ENCODE measurements around the gene SLC29A2. TPM values are rescaled to one million over a fixed set of nuclear protein-coding genes. Genes with fewer than 3 reads are reported as not detected.

The SLC29A2 gene
- total and polyA plus RNA-seq, 12 donors: 7.8 to 50.6 (median 9.8) TPM

DNA sequence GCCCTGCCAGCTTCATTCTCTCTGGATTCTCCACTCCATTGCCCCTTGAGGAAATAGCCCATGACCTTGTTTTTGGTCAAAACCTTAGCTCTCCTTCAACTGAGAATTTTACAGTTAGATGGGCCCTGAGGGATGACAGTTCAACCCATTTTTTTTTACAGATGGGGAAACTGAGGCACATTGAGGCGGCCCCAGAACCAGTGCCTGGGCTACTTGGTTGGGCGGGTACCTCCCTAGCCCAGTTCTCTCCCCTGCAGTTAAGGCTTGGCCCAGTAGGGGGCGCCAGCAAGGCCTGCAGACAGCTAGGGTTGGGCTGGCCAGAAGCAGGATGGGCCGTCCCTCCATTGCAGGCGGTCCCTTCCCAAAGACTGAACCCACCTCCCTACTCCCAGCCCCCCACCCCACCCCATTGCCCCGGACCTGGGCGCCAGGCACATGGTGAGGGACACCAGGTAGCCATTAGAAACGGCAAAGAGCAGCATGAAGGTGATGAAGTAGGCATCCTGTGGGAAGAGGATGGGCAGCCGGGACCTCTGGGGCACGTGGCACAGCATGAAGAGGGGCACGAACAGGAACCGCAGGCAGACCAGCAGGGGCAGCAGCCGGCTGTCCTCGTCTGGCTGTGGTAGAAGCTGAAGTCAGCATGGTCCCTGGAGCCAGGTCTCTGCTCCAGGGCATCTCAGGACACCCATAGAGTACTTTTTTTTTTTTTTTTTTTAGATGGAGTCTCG, 7.6 kb downstream of the SLC29A2 start:
- WGBS, 2 donors: 68 to 72% methylated on average over 15 of the region's 15 CpGs
- H3K36me3 ChIP-seq: peaks cover 0 to 4% (median 0%) of the 10 kb centered on the region in 9 donors

DNA sequence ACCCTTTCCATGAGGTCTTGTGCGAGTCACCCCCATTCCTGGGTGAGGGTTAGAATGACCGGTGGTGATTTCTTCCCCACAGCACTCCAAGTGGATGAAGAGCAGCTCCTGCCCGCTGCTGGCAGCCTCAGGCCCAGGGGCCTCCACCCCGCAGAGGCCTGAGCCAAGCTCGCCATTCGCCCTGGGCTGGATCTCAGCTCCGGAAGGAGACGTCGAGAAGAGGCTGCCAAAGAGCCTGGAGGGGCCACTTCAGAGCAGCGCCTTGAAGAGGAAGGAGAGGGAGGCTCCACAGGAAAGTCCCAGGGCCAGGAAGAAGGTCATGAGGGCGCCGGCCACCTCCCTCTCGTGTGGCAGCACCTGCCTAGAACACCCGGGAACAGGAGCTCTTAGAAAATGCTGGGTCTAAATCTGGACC, 8.4 kb downstream of the SLC29A2 start:
- peak; percentile 5 to 80 (median 57) for ATAC-seq
- TF ChIP-seq, protein P1, sequence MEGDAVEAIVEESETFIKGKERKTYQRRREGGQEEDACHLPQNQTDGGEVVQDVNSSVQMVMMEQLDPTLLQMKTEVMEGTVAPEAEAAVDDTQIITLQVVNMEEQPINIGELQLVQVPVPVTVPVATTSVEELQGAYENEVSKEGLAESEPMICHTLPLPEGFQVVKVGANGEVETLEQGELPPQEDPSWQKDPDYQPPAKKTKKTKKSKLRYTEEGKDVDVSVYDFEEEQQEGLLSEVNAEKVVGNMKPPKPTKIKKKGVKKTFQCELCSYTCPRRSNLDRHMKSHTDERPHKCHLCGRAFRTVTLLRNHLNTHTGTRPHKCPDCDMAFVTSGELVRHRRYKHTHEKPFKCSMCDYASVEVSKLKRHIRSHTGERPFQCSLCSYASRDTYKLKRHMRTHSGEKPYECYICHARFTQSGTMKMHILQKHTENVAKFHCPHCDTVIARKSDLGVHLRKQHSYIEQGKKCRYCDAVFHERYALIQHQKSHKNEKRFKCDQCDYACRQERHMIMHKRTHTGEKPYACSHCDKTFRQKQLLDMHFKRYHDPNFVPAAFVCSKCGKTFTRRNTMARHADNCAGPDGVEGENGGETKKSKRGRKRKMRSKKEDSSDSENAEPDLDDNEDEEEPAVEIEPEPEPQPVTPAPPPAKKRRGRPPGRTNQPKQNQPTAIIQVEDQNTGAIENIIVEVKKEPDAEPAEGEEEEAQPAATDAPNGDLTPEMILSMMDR (IDR thresholded peaks at IDR 0.05): no peak
- Histone ChIP-seq H3K9me3 (no peaks in the 10 kb centered on the region), H3K36me3 (peaks cover 0 to 8% (median 0%) of the 10 kb centered on the region in 9 donors), H3K27me3 (no peaks in the 10 kb centered on the region), H3K4me3 (no peak overlapping the region), H3K27ac (peak overlapping the region in 4 of 10 donors; percentile 19 to 54 (median 46)), H3K4me1 (peaks cover 0 to 15% (median 4%) of the 10 kb centered on the region in 9 donors)
- DNase-seq: peak; percentile 23 to 32
- intact Hi-C loops (cut with DNase I): no loop called here
- 59 to 72% methylated on average over 14 of the region's 14 CpGs for WGBS, 2 donors

More for the DNA sequence above, 7.6 kb downstream of the SLC29A2 start:
- TF ChIP-seq, protein P1 (IDR thresholded peaks at IDR 0.05): peak in 8 of 9 donors; percentile 31 to 72 (median 56)
- H3K9me3 ChIP-seq: no peaks in the 10 kb centered on the region
- no peak overlapping the region for H3K4me3 ChIP-seq
- intact Hi-C loops (cut with DNase I): no loop called here
- peak overlapping the region in 4 of 10 donors; percentile 19 to 54 (median 46) for H3K27ac ChIP-seq
- no peaks in the 10 kb centered on the region for H3K27me3 ChIP-seq
- DNase-seq (peak in 1 of 2 donors; percentile 46), ATAC-seq (peak in 2 of 8 donors; percentile 13 to 17)
- H3K4me1 ChIP-seq: peaks cover 0 to 15% (median 4%) of the 10 kb centered on the region in 9 donors

DNA sequence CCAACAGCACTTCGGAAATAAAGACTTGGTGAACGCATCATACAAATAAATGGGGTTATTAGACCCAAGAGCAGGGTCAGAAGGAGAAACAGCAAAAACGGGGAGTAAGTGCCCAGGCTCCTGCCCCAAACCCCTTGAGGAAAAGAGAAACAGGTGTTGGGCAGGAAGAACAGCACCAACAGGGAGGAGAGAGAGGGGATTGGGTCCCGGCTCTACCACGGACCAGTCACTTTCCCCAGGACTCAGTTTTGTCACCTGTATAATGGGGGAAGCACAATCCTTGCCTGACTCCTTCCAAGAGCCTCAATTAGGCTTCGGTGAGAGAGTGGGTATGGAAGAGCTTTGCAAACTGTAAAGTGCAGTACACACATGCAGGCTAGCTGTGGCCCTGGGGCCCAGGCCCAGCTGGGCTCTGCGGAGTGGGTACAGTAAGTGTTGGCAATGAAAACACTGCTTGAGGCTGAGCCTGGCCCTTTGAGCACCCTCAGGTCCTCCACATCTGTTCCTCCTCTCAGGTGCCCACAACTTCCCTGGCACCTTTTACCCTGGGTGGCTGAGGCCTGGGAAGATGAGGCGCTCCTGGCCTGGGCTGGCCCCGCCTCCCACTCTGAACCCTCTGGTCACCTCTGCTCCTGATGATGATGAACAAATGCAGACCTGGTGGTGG, 8.9 kb downstream of the SLC29A2 start:
- ATAC-seq (peak in 2 of 8 donors; percentile 6 to 9), DNase-seq (no peak)
- WGBS, 2 donors: 85 to 89% methylated on average over 9 of the region's 9 CpGs
- H3K4me3 ChIP-seq: no peak overlapping the region
- TF ChIP-seq, protein P1 (IDR thresholded peaks at IDR 0.05): no peak
- H3K27me3 ChIP-seq: no peaks in the 10 kb centered on the region
- H3K27ac ChIP-seq: peak overlapping the region in 3 of 10 donors; percentile 45 to 54 (median 48)
- H3K36me3 ChIP-seq: peaks cover 0 to 10% (median 0%) of the 10 kb centered on the region in 9 donors
- intact Hi-C loops (cut with DNase I): no loop called here
- no peaks in the 10 kb centered on the region for H3K9me3 ChIP-seq
- H3K4me1 ChIP-seq: peaks cover 0 to 15% (median 4%) of the 10 kb centered on the region in 9 donors

DNA sequence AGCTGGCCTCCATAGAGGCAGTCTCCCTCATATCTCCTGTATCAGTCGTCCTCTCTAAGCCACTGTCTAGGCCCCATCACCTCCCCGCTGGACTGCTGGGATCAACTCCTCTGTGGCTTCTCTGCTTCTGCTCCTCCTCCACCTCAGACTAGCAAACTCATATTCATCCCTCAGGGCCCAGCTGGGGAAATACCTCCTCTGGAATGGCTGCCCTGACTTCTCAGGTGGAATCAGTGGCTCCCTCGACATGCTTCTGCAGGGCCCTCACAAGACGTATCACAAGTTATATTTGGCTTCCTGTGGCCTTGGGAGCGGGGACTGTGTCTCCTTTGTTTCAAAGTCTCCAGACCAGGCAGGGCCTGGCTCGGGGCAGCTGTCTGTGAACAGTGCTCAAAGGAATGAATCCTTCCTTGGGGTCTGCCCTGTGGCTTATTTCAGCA, 10.0 kb downstream of the SLC29A2 start:
- H3K4me1 ChIP-seq: peaks cover 0 to 15% (median 4%) of the 10 kb centered on the region in 9 donors
- WGBS, 2 donors: 71 to 78% methylated on average over 6 of the region's 6 CpGs
- ATAC-seq (no peak), DNase-seq (no peak)
- no peak overlapping the region for H3K4me3 ChIP-seq
- intact Hi-C loops (cut with DNase I): no loop called here
- TF ChIP-seq, protein P1 (IDR thresholded peaks at IDR 0.05): no peak
- no peaks in the 10 kb centered on the region for H3K9me3 ChIP-seq
- H3K36me3 ChIP-seq: peaks cover 0 to 10% (median 0%) of the 10 kb centered on the region in 9 donors
- H3K27ac ChIP-seq: no peak overlapping the region
- no peaks in the 10 kb centered on the region for H3K27me3 ChIP-seq
